Stimulated activated CD8-positive, alpha-beta memory T cell treated with anti-CD3 and anti-CD28 coated beads, Interleukin-7, amount 100 ng/mL, for 24 hours (primary cell): ENCODE data around the gene CDH1.
A peak's percentile ranks its signal among the peaks of the same experiment; 100 is the strongest.
"Not testable (repeated sequence)": the region's sequence is repeated elsewhere in the genome, so short reads cannot be mapped to it uniquely, and the experiment has no call there.

Experiments used
- DNase-seq: peaks from one replicate; pipeline ENCODE4 v3.0.0-alpha.2; 2020; ENCODE audit warnings: low read depth

Gene CDH1

GRCh38 chr16:68790944-68791343 is 53.9 kb downstream of the CDH1 start:
- DNase-seq: no peak

GRCh38 chr16:68792465-68793324 is 55.6 kb downstream of the CDH1 start:
- no peak for DNase-seq

GRCh38 chr16:68793401-68793857 is 56.3 kb downstream of the CDH1 start:
- no peak for DNase-seq

- no peak for DNase-seq
Measured at GRCh38 chr16:68798398-68798797, 61.3 kb downstream of the CDH1 start.

GRCh38 chr16:68800257-68800875 is 63.3 kb downstream of the CDH1 start:
- no peak for DNase-seq

GRCh38 chr16:68802190-68802589 is 65.1 kb downstream of the CDH1 start:
- DNase-seq: no peak

GRCh38 chr16:68806422-68806821 is 69.3 kb downstream of the CDH1 start:
- no peak for DNase-seq

- DNase-seq: no peak
Measured at GRCh38 chr16:68806981-68807380, 69.9 kb downstream of the CDH1 start.

- DNase-seq: no peak
Measured at GRCh38 chr16:68814516-68814915, 77.4 kb downstream of the CDH1 start.

- no peak for DNase-seq
Measured at GRCh38 chr16:68823401-68824135, 86.5 kb downstream of the CDH1 start.

GRCh38 chr16:68825427-68825826 is 88.3 kb downstream of the CDH1 start:
- no peak for DNase-seq

- no peak for DNase-seq
Measured at GRCh38 chr16:68826652-68827051, 89.6 kb downstream of the CDH1 start.

GRCh38 chr16:68833251-68833650 is 96.2 kb downstream of the CDH1 start:
- no peak for DNase-seq

- DNase-seq: no peak
Measured at GRCh38 chr16:68834550-68834949, 97.5 kb downstream of the CDH1 start.

GRCh38 chr16:68835970-68836369 is 98.9 kb downstream of the CDH1 start:
- no peak for DNase-seq

GRCh38 chr16:68839831-68840230 is 102.7 kb downstream of the CDH1 start:
- DNase-seq: no peak

GRCh38 chr16:68842964-68843481 is 105.9 kb downstream of the CDH1 start:
- not testable (repeated sequence) for DNase-seq

- peak; percentile 89 for DNase-seq
Measured at GRCh38 chr16:68843482-68844210, 106.6 kb downstream of the CDH1 start, which contains the start of gene TANGO6. Gene TANGO6, plus strand, starts transcription at chr16:68843531. Its CDS starts 87 bp downstream, at chr16:68843618.

GRCh38 chr16:68844211-68844564 is 107.1 kb downstream of the CDH1 start:
- no peak for DNase-seq

- DNase-seq: no peak
Measured at GRCh38 chr16:68848786-68849185, 111.7 kb downstream of the CDH1 start.

- no peak for DNase-seq
Measured at GRCh38 chr16:68850481-68850880, 113.4 kb downstream of the CDH1 start.

- DNase-seq: no peak
Measured at GRCh38 chr16:68851601-68852000, 114.5 kb downstream of the CDH1 start.
